HFFc6 (cell line): ENCODE results near the gene MAP3K6. TPM values are rescaled to one million over a fixed set of nuclear protein-coding genes. Genes with fewer than 3 reads are reported as not detected.

Experiments used
- DNase-seq: peaks from one replicate; pipeline ENCODE4 v3.0.0-alpha.2; 2018
- H3K27ac Mint-ChIP-seq: 2 replicates; pipeline ENCODE4 v1.8.0; 2020; ENCODE audit warnings: mild to moderate bottlenecking, mixed read lengths
- H3K27me3 Mint-ChIP-seq: 2 replicates; pipeline ENCODE4 v1.8.0; 2021; ENCODE audit warnings: mild to moderate bottlenecking, moderate library complexity, mixed read lengths; ENCODE audit not compliant: insufficient read depth
- H3K36me3 Mint-ChIP-seq: 2 replicates; pipeline ENCODE4 v1.8.0; 2021; ENCODE audit warnings: low read depth, mixed read lengths
- H3K4me1 Mint-ChIP-seq: 2 replicates; pipeline ENCODE4 v1.8.0; 2020; ENCODE audit warnings: low read depth, mixed read lengths
- H3K4me3 Mint-ChIP-seq: 2 replicates; pipeline ENCODE4 v1.8.0; 2020; ENCODE audit warnings: mild to moderate bottlenecking, moderate library complexity, mixed read lengths
- H3K9me3 Mint-ChIP-seq: 2 replicates; pipeline ENCODE4 v1.8.0; 2020; ENCODE audit warnings: mild to moderate bottlenecking, mixed read lengths
- total RNA-seq, 6 experiments: library from RNA; stranded (reverse); fragmentation: NEBNext Ultra II Directional; extraction: Animal tissue kit (Norgen Biotek cat#: 25700); gene quantifications; 2 replicates in 1 of 6; 3 replicates in 5 of 6; pipeline ENCODE4 v1.2.3, GENCODE V29; 2021
- TF ChIP-seq, protein P1 (sequence below): fragments of 200-600 bp; sonication (generic); IDR thresholded peaks from 2 replicates; pipeline ENCODE4 v1.5.0; 2021; ENCODE audit warnings: antibody characterized with exemption, mild to moderate bottlenecking

The MAP3K6 gene
- total RNA-seq, 6 experiments from 2014 or later, result 22.6 to 30.8 (median 27.7) TPM

DNA sequence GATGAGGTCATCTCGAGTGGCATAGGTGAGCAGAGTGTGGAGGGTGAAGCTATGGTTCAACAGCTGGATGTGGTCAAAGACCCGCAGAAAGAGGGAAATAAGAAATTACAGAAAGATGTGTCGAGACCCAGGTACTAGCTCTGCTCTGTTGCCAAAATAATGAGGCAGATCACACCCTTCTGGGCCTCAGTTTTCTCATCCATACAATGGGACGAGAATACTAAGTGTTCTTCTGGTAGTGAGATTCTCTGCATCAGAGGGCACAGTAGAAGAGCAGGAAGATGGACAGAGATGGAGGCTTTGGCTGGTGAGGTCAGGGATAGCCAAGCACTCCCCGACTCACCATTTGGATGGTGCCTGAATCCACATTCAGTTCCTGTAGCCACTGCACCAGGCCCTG lies 11.1 kb downstream of the MAP3K6 start:
- H3K27me3 Mint-ChIP-seq, result no peaks in the 10 kb centered on the region; the same call in 1 of the 2 replicates
- TF ChIP-seq, protein P1, sequence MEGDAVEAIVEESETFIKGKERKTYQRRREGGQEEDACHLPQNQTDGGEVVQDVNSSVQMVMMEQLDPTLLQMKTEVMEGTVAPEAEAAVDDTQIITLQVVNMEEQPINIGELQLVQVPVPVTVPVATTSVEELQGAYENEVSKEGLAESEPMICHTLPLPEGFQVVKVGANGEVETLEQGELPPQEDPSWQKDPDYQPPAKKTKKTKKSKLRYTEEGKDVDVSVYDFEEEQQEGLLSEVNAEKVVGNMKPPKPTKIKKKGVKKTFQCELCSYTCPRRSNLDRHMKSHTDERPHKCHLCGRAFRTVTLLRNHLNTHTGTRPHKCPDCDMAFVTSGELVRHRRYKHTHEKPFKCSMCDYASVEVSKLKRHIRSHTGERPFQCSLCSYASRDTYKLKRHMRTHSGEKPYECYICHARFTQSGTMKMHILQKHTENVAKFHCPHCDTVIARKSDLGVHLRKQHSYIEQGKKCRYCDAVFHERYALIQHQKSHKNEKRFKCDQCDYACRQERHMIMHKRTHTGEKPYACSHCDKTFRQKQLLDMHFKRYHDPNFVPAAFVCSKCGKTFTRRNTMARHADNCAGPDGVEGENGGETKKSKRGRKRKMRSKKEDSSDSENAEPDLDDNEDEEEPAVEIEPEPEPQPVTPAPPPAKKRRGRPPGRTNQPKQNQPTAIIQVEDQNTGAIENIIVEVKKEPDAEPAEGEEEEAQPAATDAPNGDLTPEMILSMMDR, result no peak
- no peak for DNase-seq
- H3K9me3 Mint-ChIP-seq, result no peaks in the 10 kb centered on the region
- H3K36me3 Mint-ChIP-seq, result peaks cover 28% of the 10 kb centered on the region
- no peak overlapping the region for H3K27ac Mint-ChIP-seq
- H3K4me1 Mint-ChIP-seq, result no peaks in the 10 kb centered on the region
- no peak overlapping the region for H3K4me3 Mint-ChIP-seq

DNA sequence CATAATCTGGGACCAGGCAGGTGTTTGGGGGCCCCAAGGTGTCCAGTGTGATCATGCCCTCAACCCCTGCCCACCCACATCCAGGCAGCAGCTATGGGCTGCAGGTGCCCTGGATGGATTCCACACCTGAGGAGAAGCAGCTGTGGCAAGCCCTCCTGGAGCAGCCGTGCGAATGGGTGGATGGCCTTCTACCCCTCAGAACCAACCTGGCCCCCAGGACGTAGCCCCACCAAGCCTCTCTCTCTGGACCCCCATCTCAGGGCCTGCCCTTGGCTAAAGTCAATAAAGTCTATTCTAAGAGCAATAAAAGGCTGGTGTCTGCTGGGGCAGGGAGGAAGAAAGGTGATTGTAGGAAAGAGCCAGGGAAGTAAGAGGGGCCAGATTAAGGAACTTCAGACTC lies 13.1 kb downstream of the MAP3K6 start:
- TF ChIP-seq, protein P1, result no peak
- Mint-ChIP-seq H3K27ac (no peak overlapping the region), H3K27me3 (no peaks in the 10 kb centered on the region; the same call in 1 of the 2 replicates), H3K36me3 (peaks cover 14% of the 10 kb centered on the region; the same call in 1 of the 2 replicates), H3K4me3 (no peak overlapping the region), H3K4me1 (no peaks in the 10 kb centered on the region), H3K9me3 (no peaks in the 10 kb centered on the region)
- DNase-seq, result no peak

DNA sequence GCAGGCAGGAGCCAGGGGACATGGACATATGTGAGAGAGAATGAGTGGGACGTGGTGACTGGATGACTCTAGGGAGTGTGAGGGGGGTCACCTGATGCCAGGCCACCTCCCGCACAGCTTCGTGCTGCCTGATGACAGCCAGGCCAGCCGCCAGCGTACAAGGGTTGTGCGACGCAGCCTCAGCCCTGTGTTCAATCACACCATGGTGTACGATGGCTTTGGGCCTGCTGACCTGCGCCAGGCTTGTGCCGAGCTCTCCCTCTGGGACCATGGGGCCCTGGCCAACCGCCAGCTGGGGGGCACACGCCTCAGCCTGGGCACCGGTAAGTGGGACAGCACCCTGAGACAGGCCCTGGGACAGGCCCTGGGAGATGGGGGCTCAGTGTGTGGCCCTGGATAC lies 13.6 kb downstream of the MAP3K6 start:
- H3K4me3 Mint-ChIP-seq, result no peak overlapping the region
- H3K27ac Mint-ChIP-seq, result no peak overlapping the region
- TF ChIP-seq, protein P1, result no peak
- DNase-seq, result no peak
- H3K9me3 Mint-ChIP-seq, result no peaks in the 10 kb centered on the region
- no peaks in the 10 kb centered on the region; the same call in 1 of the 2 replicates for H3K27me3 Mint-ChIP-seq
- peaks cover 14% of the 10 kb centered on the region; the same call in 1 of the 2 replicates for H3K36me3 Mint-ChIP-seq
- no peaks in the 10 kb centered on the region for H3K4me1 Mint-ChIP-seq

DNA sequence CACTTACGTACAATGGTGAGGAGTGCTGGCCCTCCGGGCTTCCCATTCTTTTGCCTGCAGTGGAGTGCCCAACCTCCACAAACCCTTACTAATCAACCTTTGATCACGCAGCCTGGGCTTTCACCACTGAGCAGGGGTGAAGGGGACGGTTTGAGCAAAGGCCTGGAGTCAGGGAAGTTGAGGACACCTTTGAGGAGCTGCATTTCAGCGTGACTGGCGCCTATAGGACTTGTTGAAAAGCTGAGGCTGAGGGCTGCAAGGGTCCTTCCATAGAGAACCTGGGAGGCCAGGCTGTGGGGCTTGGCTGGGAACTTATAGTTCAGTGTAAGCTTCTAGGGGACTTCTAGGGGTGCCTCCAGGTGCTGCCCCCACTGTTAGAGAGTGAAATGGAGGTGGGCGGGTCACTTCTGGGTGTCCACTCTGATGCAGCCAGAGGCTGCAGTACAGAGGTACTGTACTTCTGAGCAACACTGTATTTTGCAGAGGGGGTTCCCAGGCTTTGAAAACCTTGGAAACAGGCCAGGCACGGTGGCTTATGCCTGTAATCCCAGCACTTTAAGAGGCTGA lies 15.1 kb downstream of the MAP3K6 start:
- DNase-seq, result no peak
- TF ChIP-seq, protein P1, result no peak
- peaks cover 3% of the 10 kb centered on the region; the same call in 1 of the 2 replicates for H3K27me3 Mint-ChIP-seq
- no peak overlapping the region for H3K4me3 Mint-ChIP-seq
- no peaks in the 10 kb centered on the region; the same call in 1 of the 2 replicates for H3K4me1 Mint-ChIP-seq
- H3K27ac Mint-ChIP-seq, result no peak overlapping the region
- H3K36me3 Mint-ChIP-seq, result peaks cover 10% of the 10 kb centered on the region; the same call in 1 of the 2 replicates
- no peaks in the 10 kb centered on the region for H3K9me3 Mint-ChIP-seq

DNA sequence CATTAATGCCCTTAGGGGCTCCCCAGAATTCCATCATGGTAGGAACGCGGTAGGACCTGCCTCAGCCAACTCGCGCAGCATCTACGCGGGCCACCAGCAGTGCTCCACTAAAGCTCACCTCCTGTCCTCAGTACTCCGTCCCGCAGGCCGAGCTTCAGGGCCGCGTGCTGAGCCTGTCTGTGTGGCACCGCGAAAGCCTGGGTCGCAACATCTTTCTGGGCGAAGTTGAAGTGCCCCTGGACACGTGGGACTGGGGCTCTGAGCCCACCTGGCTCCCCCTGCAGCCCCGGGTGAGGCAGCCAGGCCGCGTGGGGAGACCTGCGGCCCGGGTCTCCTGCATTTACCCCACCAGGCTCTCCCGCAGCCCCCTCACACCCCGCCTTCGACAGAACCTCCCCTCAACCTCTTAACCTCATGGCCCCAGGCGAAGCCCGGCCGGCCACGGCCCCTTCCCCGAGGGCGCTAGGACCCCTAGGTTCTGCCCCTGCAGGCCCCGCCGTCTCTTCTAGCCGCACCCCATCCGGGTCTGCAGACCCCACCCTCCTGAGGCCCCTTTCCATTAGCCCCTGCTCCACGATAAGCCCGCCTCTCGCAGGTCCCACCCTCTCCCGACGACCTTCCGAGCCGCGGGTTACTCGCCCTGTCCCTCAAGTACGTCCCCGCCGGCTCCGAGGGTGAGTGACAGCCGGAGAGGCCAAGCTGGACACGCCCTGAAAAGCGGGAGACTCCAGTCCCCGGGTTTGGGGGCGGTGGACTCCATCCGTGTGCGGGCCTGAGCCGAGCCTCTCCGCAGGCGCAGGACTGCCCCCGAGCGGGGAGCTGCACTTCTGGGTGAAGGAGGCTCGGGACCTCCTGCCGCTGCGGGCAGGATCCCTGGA lies 15.9 kb downstream of the MAP3K6 start:
- H3K27ac Mint-ChIP-seq, result no peak overlapping the region
- peaks cover 3% of the 10 kb centered on the region; the same call in 1 of the 2 replicates for H3K27me3 Mint-ChIP-seq
- TF ChIP-seq, protein P1, result no peak
- peaks cover 9% of the 10 kb centered on the region; the same call in 1 of the 2 replicates for H3K36me3 Mint-ChIP-seq
- DNase-seq, result no peak
- no peak overlapping the region for H3K4me3 Mint-ChIP-seq
- no peaks in the 10 kb centered on the region; the same call in 1 of the 2 replicates for H3K4me1 Mint-ChIP-seq
- no peaks in the 10 kb centered on the region for H3K9me3 Mint-ChIP-seq
